CD4-positive, alpha-beta T cell treated with Interleukin-12 subunit alpha and Interleukin-12 subunit beta, for 1 hour (primary cell): Measurements from ENCODE around the gene STK38.
"Not testable (repeated sequence)": the region's sequence is repeated elsewhere in the genome, so short reads cannot be mapped to it uniquely, and the experiment has no call there.

ENCODE experiments used
- DNase-seq: peaks from one replicate; pipeline ENCODE4 v3.0.0-alpha.2; 2020

Gene STK38

DNA sequence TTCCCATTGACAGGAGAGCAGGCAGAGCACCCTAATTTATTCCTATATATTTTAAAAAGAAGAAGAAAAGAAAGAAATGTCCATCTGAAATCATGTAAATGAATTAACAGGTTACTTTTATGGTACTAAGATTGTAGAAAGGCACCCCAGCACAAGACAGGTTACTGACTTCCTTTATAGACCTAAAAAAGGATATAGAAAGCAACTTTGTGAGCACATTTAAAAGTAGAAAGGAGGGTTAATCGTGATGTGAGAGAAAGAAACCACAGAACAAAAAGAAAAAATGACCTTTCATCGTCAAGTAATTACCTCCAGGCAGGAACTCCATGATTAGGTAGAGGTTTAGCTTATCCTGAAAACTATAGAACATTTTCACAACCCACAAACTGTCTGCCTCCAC lies 29.9 kb downstream of the STK38 start:
- no peak for DNase-seq

DNA sequence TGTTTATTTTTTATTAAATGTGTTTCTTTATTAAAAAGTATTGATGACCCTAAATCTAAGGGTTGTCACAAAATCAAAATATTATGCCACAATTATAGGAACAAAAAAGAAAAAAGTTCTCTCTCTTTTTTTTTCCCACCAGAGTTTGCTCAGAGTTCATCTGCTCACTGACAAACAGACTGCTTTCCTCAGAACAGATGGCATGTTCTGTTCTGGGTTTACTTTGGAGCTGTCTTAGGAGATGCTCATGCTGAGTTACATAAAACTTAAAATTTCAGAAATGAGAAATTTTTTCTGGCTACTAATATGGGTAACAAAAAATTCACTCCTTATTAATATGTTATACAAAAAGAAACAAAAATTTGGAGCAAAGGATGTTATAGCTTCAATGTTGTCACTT lies 30.3 kb downstream of the STK38 start:
- no peak for DNase-seq

DNA sequence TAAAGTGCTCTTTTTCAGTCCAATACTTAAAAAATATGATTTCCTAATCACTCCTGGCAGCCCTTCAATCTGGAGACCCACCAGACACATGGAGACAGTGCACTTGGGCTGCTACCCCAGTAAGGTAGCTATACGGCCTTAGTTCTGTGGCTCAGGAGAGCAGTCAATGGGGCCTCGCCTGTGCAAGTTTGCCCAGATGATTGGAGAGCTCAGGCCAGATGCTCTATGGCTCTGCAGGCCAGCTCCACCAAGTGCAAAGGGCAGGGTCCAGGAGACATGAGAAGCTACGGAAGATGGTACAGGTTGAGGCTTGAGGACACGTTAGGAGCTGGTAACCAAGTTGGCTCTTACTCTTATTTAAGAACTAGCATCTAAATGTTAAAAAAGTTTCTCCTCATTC lies 30.7 kb downstream of the STK38 start:
- no peak for DNase-seq

DNA sequence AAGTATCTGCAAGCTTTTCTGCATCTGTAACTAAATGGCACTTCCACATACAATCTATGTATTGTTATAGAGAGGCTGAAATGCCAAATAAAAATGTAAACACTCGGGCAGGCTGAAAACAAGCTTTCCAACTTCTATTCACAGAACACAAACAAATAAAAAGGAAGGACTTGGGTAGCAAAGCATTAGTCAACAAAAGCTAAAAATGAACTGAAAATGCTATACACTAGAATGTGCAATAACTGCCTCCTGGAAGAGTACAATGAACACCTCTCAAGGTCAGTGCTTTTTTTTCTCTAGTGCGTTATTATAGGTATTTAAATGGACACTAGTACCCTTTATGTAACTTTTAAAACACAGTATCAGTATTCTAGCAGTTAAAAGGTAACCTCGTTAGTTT lies 31.4 kb downstream of the STK38 start:
- no peak for DNase-seq

DNA sequence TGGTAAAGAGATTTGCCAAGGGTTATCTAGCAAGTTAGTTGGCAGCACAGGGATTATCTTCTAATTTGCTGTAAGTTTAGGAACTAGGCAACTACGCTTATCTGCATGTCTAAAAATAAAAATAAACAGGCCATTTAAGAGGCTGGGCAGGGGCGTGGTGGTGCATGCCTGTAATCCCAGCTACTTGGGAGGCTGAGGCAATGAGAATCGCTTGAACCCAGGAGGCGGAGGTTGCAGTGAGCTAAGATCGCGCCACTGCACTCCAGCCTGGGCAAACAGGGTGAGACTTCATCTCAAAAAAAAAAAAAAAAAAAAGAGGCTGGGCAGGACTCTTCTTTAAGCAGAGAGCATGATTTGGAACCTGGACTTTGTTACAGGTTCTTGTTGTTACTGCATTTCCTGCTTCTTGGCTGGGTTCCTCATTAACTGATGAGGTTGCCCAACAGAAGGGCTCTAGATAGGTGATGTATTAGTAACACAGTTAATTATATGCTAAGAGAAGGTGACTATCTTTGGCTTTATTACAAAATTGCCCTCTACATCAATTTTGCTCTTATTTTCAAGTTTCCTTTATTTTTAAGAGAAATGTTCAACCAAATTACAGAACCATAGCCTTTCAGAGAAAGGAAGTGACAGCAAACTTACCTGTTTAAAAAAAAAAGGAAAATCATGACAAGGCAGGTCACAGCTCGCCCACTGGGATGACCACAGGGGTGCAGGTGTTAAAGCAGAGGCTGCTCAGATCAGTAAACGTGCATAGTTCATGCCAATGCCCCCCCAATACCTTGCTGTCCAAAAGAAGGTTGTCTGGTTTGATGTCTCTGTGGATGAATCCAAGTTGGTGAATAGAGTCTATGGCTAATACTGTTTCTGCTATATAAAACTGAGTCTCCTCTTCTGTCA lies 32.5 kb downstream of the STK38 start:
- DNase-seq: no peak

DNA sequence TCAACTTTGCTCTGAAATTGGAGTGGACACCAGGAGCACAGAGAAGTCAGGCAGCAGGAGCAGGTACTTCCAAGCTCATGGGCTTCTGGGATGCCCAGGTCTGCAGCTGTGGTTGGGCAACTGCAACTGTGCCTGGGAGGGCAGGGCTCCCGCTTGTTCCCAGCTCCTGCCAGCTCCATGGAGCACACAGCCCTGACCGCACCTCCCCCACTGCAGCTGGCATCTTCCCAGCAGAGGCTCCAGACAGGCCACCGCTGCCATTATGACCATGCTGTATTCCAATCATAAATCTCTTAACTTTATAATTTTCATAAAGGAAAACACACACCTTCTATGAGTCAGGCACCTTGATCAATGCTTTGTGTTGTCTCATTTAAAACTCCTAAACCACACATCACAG lies 36.9 kb downstream of the STK38 start:
- no peak for DNase-seq

DNA sequence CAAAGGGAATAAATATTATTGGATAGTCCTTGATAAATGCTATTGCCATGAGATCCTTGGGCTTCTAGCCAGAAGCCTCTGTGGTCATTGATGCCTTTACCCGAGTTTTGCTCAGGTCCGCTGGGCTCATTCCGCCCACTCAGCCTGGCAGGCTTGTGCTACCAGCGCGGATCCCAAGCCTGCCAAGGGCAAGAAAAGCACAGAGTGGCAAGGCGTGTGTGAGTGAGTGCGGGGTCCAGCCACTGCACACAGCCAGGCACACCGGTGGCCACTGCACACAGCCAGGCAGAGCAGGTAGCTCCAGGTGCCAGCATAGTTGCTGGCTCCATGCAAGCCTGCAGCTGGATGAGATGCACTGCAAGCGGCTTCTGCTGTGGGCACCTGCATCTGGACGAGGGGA lies 38.7 kb downstream of the STK38 start:
- DNase-seq: no peak

DNA sequence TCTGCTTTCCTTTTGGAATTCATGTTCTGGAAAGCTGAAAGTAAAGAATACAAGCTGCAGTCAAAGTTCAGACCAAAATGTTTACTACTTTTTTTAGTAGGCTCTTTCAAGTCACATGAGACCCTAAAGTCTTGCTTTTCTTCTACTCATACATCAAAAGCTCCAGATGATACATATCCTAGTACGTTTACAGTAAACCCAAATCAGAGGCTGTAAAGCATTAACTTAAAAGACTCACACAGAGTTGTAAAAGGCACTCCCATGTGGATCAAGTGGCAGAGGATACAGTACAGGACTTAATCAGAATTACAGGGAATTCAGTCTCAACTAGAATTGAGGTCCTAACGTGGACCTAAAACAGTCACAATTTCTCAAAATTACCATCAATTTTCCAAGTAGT lies 40.7 kb downstream of the STK38 start:
- DNase-seq: no peak

DNA sequence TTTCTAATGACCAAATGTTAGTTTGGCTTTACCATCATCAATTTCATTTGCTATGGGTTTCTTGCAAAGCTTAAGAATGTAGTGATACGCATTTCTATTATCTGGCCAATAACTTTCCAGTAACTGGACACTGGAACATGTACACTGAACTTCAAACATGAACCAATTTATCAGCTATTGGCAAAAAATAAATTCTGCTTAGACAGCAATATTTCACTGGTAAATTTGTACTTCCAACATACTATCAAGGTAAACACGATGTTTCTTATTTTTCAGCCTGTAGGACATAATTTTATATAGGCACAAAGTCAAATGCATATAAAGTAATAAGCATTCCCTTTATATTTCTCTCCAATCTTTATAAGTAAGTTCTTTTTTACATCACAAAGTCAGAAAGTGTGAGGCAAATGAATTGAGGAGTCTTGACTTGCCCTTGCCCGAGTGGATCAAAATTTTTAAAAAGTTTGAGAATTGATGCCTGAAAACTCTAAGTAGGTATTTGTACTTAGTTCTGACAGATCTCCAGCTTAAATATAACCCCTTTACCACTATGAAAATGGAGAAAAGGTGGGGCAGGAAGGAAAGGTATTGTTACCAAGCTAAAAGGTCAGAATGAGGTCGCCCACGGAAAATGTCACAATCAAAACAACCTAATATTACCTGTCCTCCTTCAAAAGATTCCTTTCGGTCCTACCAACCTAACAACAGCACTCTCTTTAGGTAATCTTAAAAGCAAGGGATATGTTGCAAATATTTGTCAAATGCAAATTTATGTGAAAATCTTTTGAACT lies 41.3 kb downstream of the STK38 start:
- DNase-seq: no peak

DNA sequence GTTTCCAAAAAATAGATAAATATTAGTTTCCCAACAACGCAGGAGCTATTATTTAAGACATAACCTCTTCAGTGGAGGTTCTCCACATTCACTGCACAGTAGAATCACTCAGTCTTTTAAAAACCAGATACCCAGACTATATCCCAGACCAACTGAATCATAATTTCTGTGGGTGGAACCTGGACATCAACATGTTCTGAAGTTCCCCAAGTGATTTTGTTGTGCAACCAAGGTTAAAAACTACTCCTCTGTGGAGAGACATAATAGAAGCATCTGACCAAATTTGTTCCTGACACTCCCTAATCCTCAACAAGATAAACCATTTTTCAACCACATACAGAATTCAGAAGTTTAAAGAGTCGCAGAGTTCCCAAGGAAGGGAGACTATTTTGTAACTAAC lies 42.3 kb downstream of the STK38 start:
- no peak for DNase-seq

DNA sequence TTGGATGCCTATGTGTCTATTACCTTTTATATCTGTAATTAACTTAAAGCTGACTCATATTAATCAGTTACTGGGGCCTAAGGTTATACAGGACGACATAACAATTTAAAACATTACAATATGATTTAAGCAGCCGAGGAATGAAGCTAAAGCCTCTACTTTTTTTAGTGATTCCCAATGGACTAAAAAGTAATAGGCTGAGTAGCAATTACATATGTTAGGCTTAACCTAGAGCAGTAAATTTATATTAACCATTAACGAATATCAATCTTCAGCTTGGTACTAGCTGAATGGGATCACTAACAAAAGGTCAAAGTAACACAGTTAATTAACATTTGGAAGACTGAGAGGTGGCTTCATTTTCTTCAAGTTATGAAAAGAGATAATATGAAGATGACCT lies 43.1 kb downstream of the STK38 start:
- no peak for DNase-seq

DNA sequence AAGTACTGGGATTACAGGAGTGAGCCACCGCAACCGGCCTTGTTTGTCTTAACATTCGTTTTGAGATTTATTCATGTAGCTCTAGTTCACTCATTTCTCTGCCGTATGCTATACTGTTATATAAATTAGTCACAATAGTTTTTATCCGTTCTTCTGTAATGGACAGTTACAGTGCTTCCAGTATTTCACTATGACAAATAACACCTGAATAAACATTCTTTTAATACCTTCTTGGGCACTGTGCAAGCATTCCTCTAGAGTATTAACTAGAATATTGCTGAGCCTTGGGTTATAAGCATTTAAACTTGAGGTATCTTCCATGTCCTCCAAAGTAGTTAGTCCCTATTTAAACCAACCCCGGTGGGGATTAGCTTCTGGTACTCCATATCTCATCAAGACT lies 45.6 kb downstream of the STK38 start:
- DNase-seq: no peak

DNA sequence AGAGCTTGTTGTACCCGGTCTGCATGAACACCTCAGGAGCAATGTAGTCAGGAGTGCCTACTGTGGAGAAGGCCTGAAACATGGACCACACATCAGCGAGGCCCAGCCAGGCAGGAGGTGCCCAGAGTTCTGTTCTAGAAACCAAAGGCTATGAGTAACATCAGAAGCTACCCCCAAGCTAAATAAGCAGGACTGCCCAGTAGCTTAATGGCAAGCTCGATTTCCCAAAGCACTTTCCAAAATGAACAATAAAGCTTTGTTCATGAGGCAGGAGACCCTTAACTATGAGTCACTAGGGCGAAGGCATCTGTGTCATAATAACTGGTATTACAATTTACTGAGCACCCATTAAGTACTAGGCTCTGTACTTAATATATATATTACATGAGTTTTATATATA lies 47.4 kb downstream of the STK38 start:
- DNase-seq: no peak

DNA sequence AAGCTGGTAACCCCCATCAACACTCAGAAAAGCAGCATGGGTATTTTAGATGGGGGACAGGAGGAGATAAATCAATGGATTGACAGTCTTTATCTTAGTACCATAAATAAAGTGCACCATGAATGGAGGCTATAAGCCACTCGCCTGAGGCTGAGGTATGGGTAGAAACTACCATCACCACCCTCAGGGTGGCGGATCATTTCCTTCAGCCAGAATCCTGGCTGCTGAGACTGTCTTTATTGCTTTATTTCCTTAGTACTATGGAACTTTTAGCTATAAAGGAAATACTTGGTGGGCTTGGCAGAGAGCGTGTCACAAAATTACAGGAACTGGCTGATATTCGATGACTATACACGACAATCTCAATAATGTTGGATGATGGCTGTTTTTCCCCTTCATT lies 52.2 kb downstream of the STK38 start:
- no peak for DNase-seq

DNA sequence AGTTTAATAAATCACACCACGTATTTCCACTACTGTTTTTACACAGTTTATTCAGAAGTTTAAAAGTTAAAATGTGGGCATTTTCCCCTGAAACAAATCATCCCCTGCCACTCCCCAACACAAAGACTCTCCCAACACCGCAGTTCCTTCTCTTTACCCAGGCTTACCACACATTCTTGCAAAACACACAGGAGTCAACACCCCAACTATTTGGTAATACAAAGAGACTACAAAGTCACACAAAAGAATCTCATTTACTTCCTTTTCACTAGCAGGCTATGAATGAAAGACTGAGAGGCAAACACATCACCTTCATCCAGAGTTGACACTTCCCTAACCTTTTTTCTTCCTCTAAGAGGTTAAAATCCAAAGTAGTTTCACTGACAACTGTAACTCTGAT lies 53.4 kb downstream of the STK38 start:
- no peak for DNase-seq

DNA sequence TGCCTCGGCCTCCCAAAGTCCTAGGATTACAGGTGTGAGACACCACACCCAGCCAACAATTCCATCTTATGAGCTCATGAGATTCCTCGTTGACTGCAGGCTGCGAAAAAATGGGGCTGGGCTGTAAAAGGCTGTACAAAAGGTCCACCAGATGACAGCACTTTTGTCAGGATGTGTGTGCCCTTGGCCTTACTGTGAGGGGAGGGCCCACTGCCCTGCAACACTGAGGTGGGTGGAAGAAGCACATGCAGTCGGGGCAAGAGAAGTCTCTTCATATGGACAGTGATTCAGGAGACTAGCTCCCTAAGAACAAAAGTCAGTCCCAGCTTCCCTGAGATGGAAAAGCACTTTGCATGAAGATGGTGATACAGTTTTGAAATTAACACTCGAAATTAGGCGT lies 54.0 kb downstream of the STK38 start:
- DNase-seq: no peak

DNA sequence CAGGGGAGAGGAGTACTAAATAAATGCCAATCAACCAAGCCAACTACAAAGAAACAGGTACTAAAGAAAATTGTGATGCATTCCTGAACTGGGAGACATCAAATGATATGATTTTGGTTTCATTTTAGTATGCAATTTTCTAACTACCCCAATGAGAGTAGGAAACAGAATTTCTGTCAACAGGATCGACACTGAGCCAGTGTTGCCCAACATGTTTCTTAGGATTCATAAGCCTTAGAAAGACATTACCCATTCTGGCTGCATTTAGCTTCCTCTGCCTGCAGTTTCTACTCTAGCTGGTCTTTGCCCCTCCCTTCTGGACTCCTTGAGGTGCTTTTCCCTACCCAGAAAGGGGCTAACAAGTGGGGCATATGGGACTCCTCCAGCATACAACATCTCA lies 54.7 kb downstream of the STK38 start:
- DNase-seq: no peak

DNA sequence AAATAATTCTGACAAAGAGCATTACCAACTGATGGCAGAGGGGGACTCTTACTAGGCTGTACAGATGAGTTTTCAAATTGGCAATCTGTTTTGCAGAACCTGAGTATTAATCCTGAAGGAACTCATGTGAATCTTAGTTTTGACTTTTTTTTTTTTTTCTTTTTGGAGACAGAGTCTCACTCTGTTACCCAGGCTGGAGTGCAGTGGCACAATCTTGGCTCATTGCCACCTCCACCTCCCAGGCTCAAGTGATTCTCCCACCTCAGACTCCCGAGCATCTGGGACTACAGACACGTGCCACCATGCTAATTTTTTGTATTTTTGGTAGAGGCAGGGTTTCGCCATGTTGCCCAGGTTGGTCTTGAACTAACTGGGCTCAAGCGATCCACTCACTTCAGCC lies 55.2 kb downstream of the STK38 start:
- no peak for DNase-seq

DNA sequence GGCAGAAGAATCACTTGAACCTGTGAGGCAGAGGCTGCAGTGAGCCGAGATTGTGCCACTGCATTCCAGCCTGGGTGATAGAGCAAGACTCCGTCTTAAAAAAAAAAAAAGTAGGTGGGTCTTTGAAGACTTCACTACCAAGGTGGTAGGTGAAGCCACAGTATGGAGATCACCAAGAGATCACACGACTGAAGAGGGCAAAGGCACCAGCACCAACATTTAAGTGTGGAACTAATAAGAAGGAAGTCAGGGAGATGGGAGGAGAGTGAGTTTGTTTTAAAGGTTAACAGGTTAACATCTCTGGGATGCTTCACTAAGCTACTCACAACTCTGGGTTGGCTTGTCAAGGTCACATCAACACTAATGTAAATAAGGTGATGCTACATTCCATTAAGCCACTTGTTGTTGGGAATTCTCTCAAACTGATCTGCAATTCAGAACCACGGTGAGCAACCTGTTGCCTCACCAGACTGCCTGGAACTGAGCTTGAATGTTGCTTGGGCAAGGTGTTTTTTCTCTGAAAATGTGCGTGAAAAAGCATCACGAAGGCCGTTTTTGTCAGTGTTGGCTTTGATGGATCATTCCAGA lies 55.8 kb downstream of the STK38 start:
- DNase-seq: no peak

DNA sequence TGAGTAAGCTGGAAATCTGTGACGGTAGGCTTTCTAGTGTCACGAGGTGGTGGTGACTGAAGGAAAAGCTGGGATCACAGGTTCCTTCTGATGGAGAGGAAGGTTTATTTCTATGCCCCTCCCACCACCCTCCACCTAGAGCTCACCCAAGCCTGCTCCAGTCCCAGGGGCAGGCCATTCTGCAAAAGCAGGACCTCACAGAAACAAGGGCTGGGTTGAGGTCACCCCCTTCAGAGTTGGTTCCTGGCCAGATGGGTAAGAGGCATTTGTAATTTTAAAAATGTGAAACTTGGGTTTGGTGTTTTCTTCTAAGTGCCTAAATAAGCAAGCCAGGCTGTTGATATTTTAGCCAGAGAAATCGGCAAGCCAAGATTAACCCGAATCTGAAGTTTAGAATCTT lies 57.9 kb downstream of the STK38 start:
- no peak for DNase-seq

DNA sequence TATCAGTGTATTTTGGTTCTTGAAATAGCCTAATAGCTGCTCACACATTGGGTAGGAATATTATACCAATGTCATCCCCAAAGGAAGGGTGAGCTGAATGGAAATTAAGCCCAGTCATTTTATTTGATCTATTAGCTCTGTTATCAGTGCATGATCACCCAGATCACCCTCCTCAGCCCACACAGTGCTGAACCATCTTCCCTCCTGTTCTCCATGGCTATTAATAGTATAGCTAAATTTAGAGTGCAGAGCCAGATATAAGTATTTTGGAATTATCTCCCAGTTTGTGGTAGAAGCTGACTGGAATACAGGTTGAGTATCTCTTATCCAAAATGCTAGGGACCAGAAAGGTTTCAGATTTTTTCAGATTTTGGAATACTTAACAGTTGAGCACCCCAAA lies 59.1 kb downstream of the STK38 start:
- no peak for DNase-seq

DNA sequence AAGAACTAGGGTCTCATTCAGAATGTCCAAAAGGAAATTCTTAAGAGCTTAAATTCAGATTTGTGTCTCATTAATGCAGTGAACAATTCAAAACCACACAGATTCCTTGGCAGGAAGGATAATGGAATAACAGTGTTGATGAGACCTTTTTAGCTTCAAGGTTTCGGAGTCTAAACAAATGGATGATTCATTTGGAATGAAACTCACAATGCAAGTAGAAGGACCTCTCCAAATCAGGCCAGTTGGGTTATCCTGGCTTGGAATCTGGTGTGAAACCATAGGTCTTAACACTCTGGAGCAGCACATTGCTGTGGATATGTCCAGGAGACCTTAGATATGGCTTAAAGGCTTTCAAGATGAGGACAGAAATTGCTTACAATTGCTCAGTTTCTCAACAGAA lies 59.6 kb downstream of the STK38 start:
- no peak for DNase-seq

DNA sequence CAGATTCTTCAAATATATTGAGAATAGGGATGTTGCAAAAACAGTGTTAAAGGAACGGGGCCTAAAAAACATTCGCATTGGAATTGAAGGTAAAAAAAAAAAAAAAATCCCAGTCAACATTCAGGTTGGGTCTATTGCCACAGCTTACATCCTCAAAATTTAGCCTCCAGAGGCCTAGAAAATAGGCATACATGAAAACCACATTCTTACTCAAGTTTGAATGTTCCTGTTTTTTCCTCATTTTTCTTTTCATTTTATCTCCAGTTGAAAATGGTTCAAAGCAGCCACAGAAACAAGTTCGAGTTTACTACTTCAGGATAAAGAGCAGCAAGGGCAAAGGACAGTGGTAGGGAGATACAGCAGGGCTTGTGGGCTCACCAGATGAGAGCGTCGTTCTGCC lies 62.5 kb downstream of the STK38 start:
- DNase-seq: no peak

DNA sequence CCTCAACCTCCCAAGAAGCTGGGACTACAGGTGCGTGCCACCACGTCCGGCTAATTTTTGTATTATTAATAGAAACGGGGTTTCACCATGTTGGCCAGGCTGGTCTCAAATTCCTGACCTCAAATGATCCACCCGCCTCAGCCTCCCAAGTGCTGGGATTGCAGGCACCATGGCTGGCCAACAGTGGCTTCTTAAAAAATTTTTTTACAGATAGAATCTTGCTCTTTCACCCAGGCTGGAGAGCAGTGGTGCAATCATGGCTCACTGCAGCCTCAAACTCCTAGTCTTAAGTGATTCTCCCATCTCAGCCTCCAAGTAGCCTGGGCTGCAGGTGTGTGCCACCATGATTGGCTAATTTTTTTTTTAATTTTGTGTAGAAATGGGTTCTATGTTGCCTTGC lies 64.0 kb downstream of the STK38 start:
- not testable (repeated sequence) for DNase-seq
